HG02623 (cell line): Measurements from ENCODE around the gene DXO.
"Not testable (repeated sequence)": the region's sequence is repeated elsewhere in the genome, so short reads cannot be mapped to it uniquely, and the experiment has no call there.

Experiments
- ATAC-seq: cut with Tn5 transposase; IDR thresholded peaks from one replicate; pipeline ENCODE4 v1.9.1; 2021; ENCODE audit warnings: moderate library complexity; ENCODE audit not compliant: unreplicated experiment

DXO gene

GRCh38 chr6:31971993-31972708 lies at the start of gene DXO:
TSS of gene DXO (minus strand) at chr6:31972138. CDS start at chr6:31971675, 463 bp downstream.
- ATAC-seq, result peak; percentile 79

- not testable (repeated sequence) for ATAC-seq
Measured at GRCh38 chr6:32014547-32014946, 42.6 kb upstream of the DXO start, which contains the start of gene C4B. TSS of gene C4B (plus strand) at chr6:32014795. CDS start at chr6:32014846, 51 bp downstream.

- ATAC-seq, result not testable (repeated sequence)
Measured at GRCh38 chr6:32013738-32014137, 41.8 kb upstream of the DXO start.

GRCh38 chr6:32012941-32013617 lies 41.1 kb upstream of the DXO start:
- ATAC-seq, result not testable (repeated sequence)

- not testable (repeated sequence) for ATAC-seq
Measured at GRCh38 chr6:32010856-32011530, 39.1 kb upstream of the DXO start.

GRCh38 chr6:32009537-32009936 lies 37.6 kb upstream of the DXO start:
- not testable (repeated sequence) for ATAC-seq

GRCh38 chr6:32008616-32009015 lies 36.7 kb upstream of the DXO start:
- ATAC-seq, result not testable (repeated sequence)

GRCh38 chr6:32008037-32008436 lies 36.1 kb upstream of the DXO start:
- ATAC-seq, result not testable (repeated sequence)

- not testable (repeated sequence) for ATAC-seq
Measured at GRCh38 chr6:32007086-32007485, 35.1 kb upstream of the DXO start.

GRCh38 chr6:32005991-32006529 lies 34.1 kb upstream of the DXO start:
- ATAC-seq, result not testable (repeated sequence)

- ATAC-seq, result not testable (repeated sequence)
Measured at GRCh38 chr6:32005538-32005880, 33.6 kb upstream of the DXO start.

- ATAC-seq, result not testable (repeated sequence)
Measured at GRCh38 chr6:32004864-32005537, 33.1 kb upstream of the DXO start.

- ATAC-seq, result not testable (repeated sequence)
Measured at GRCh38 chr6:32004393-32004792, 32.5 kb upstream of the DXO start.

- not testable (repeated sequence) for ATAC-seq
Measured at GRCh38 chr6:32003301-32003700, 31.4 kb upstream of the DXO start.

- ATAC-seq, result not testable (repeated sequence)
Measured at GRCh38 chr6:32002546-32003268, 30.8 kb upstream of the DXO start.

GRCh38 chr6:31996385-31996784 lies 24.4 kb upstream of the DXO start:
- not testable (repeated sequence) for ATAC-seq

- not testable (repeated sequence) for ATAC-seq
Measured at GRCh38 chr6:31994421-31994820, 22.5 kb upstream of the DXO start.

- ATAC-seq, result not testable (repeated sequence)
Measured at GRCh38 chr6:31989363-31989762, 17.4 kb upstream of the DXO start.

GRCh38 chr6:31981744-31982143 lies 9.8 kb upstream of the DXO start, which contains the start of gene C4A:
TSS of gene C4A (plus strand) at chr6:31982057. CDS start at chr6:31982108, 51 bp downstream.
- ATAC-seq, result not testable (repeated sequence)

GRCh38 chr6:31980998-31981397 lies 9.1 kb upstream of the DXO start:
- not testable (repeated sequence) for ATAC-seq
